H9 (cell line): ENCODE data around the gene TRPM1. TPM values are rescaled to one million over a fixed set of nuclear protein-coding genes. Genes with fewer than 3 reads are reported as not detected.

Experiments
- DNase-seq: peaks from one replicate; pipeline ENCODE4 v3.0.0-alpha.2; 2017
- H2AFZ ChIP-seq: one replicate; pipeline ENCODE4 v1.6.1; 2013; ENCODE audit warnings: mild to moderate bottlenecking, low read length, control low read depth, moderate library complexity
- H2AK5ac ChIP-seq: 2 replicates; pipeline ENCODE4 v1.6.1; 2013; ENCODE audit warnings: low read length, control low read depth, mixed read lengths; ENCODE audit not compliant: insufficient read length
- H2BK120ac ChIP-seq: one replicate; pipeline ENCODE4 v1.6.1; 2013; ENCODE audit warnings: low read depth, mild to moderate bottlenecking, low read length, control low read depth, inconsistent platforms; ENCODE audit not compliant: poor library complexity, severe bottlenecking
- H2BK12ac ChIP-seq: 2 replicates; pipeline ENCODE4 v1.6.1; 2013; ENCODE audit warnings: low read length, control low read depth, mixed read lengths, low read depth; ENCODE audit not compliant: insufficient read length
- H2BK15ac ChIP-seq: 2 replicates; pipeline ENCODE4 v1.6.1; 2013; ENCODE audit warnings: low read depth, low read length, control low read depth
- H2BK20ac ChIP-seq: one replicate; pipeline ENCODE4 v1.6.1; 2013; ENCODE audit warnings: low read depth, mild to moderate bottlenecking, low read length, control low read depth, inconsistent platforms; ENCODE audit not compliant: poor library complexity, severe bottlenecking
- H2BK5ac ChIP-seq: 2 replicates; pipeline ENCODE4 v1.6.1; 2013; ENCODE audit warnings: low read length, control low read depth, mixed read lengths; ENCODE audit not compliant: insufficient read length
- H3K14ac ChIP-seq: 2 replicates; pipeline ENCODE4 v1.6.1; 2013; ENCODE audit warnings: low read length, control low read depth; ENCODE audit not compliant: insufficient read depth
- H3K18ac ChIP-seq: 2 replicates; pipeline ENCODE4 v1.6.1; 2013; ENCODE audit warnings: low read depth, mild to moderate bottlenecking, mixed read lengths, low read length, control low read depth; ENCODE audit not compliant: insufficient read length
- H3K23ac ChIP-seq: 2 replicates; pipeline ENCODE4 v1.6.1; 2013; ENCODE audit warnings: low read length, control low read depth, mixed read lengths, low read depth; ENCODE audit not compliant: insufficient read length
- H3K23me2 ChIP-seq: 2 replicates; pipeline ENCODE4 v1.6.1; 2013; ENCODE audit warnings: low read depth, mild to moderate bottlenecking, mixed read lengths, low read length, control low read depth; ENCODE audit not compliant: insufficient read length, poor library complexity, severe bottlenecking
- H3K27ac ChIP-seq: 2 replicates; pipeline ENCODE4 v1.5.1; 2013; ENCODE audit warnings: low read length, control low read depth, mixed read lengths, low read depth; ENCODE audit not compliant: insufficient read length
- H3K27me3 ChIP-seq: 2 replicates; pipeline ENCODE4 v1.6.1; 2013; ENCODE audit warnings: low read length, control low read depth, inconsistent platforms; ENCODE audit not compliant: insufficient read depth
- H3K4ac ChIP-seq: 2 replicates; pipeline ENCODE4 v1.6.1; 2013; ENCODE audit warnings: low read depth, mild to moderate bottlenecking, control low read depth, inconsistent platforms, low read length, moderate library complexity
- H3K4me1 ChIP-seq: 2 replicates; pipeline ENCODE4 v1.6.1; 2013; ENCODE audit warnings: low read length, control low read depth, inconsistent platforms; ENCODE audit not compliant: insufficient read depth
- H3K4me2 ChIP-seq: 2 replicates; pipeline ENCODE4 v1.6.1; 2013; ENCODE audit warnings: low read length, control low read depth, mixed read lengths; ENCODE audit not compliant: insufficient read length, insufficient read depth
- H3K56ac ChIP-seq: 2 replicates; pipeline ENCODE4 v1.6.1; 2013; ENCODE audit warnings: low read depth, mild to moderate bottlenecking, mixed read lengths, low read length, control low read depth; ENCODE audit not compliant: insufficient read length
- H3K79me1 ChIP-seq: 2 replicates; pipeline ENCODE4 v1.6.1; 2013; ENCODE audit warnings: low read depth, mild to moderate bottlenecking, moderate library complexity, low read length, control low read depth, inconsistent platforms; ENCODE audit not compliant: insufficient read depth, poor library complexity, severe bottlenecking
- H3K79me2 ChIP-seq: 2 replicates; pipeline ENCODE4 v1.6.1; 2013; ENCODE audit warnings: low read length, control low read depth, inconsistent platforms; ENCODE audit not compliant: insufficient read depth
- H3K9ac ChIP-seq: 2 replicates; pipeline ENCODE4 v1.6.1; 2013; ENCODE audit warnings: low read length, control low read depth, mixed read lengths; ENCODE audit not compliant: insufficient read length; ENCODE audit errors: extremely low read depth
- H3K9me3 ChIP-seq: one replicate; pipeline ENCODE4 v1.6.1; 2013; ENCODE audit warnings: low read depth, low read length, inconsistent platforms; ENCODE audit not compliant: control insufficient read depth
- H3T11ph ChIP-seq: one replicate; pipeline ENCODE4 v1.6.1; 2013; ENCODE audit warnings: mild to moderate bottlenecking, low read length, control low read depth, inconsistent platforms
- H4K20me1 ChIP-seq: one replicate; pipeline ENCODE4 v1.6.1; 2013; ENCODE audit not compliant: control insufficient read depth, insufficient read length, insufficient read depth
- H4K5ac ChIP-seq: 2 replicates; pipeline ENCODE4 v1.6.1; 2013; ENCODE audit warnings: low read depth, mild to moderate bottlenecking, mixed read lengths, low read length, control low read depth; ENCODE audit not compliant: insufficient read length
- H4K8ac ChIP-seq: replicated peaks from 2 replicates; pipeline ENCODE4 v1.6.1; 2013; ENCODE audit warnings: low read length, control low read depth, mixed read lengths, low read depth; ENCODE audit not compliant: insufficient read length
- H4K91ac ChIP-seq: 2 replicates; pipeline ENCODE4 v1.6.1; 2013; ENCODE audit warnings: low read depth, mild to moderate bottlenecking, moderate library complexity, mixed read lengths, low read length, control low read depth; ENCODE audit not compliant: insufficient read length
- H3K27ac Mint-ChIP-seq, 3 experiments: 2 replicates in 2 of 3; 3 replicates in 1 of 3; pipeline ENCODE4 v1.8.0; 2020 to 2021; ENCODE audit warnings: mixed read lengths in 3 of 3, mild to moderate bottlenecking in 1 of 3, moderate library complexity in 1 of 3
- H3K27me3 Mint-ChIP-seq: 2 replicates; pipeline ENCODE4 v1.8.0; 2021; ENCODE audit warnings: low read depth, mild to moderate bottlenecking, moderate library complexity, mixed read lengths
- H3K36me3 Mint-ChIP-seq, 3 experiments: 2 replicates in 2 of 3; 3 replicates in 1 of 3; pipeline ENCODE4 v1.8.0; 2020 to 2021; ENCODE audit warnings: low read depth in 3 of 3, mixed read lengths in 3 of 3; ENCODE audit not compliant: insufficient read depth in 1 of 3
- H3K4me1 Mint-ChIP-seq, 2 experiments: 2 replicates each; pipeline ENCODE4 v1.8.0; 2020; ENCODE audit warnings: mixed read lengths in 2 of 2
- H3K4me3 Mint-ChIP-seq, 2 experiments: 2 replicates in 1 of 2; 3 replicates in 1 of 2; pipeline ENCODE4 v1.8.0; 2020 to 2021; ENCODE audit warnings: mild to moderate bottlenecking in 2 of 2, mixed read lengths in 2 of 2, moderate library complexity in 1 of 2
- H3K9me3 Mint-ChIP-seq, 2 experiments: 2 replicates in 1 of 2; 3 replicates in 1 of 2; pipeline ENCODE4 v1.8.0; 2020; ENCODE audit warnings: mild to moderate bottlenecking in 2 of 2, mixed read lengths in 2 of 2, moderate library complexity in 1 of 2
- CTCF ChIP-seq: fragments of 200-600 bp; sonication (generic); conservative IDR thresholded peaks from 3 replicates; pipeline ENCODE4 v1.8.0; 2021; ENCODE audit warnings: antibody characterized with exemption, mild to moderate bottlenecking
- WGBS: extraction: QIAGEN DNeasy Blood & Tissue Kit; methylation state at CpG from one replicate; pipeline ENCODE4 v1.1.7; 2013; ENCODE audit warnings: missing lambda C conversion rate, low lambda C conversion rate, mixed read lengths; ENCODE audit not compliant: insufficient read length; ENCODE audit errors: extremely low coverage; 5-methylcytosine and 5-hydroxymethylcytosine counted together
- total RNA-seq: library from RNA; stranded (reverse); gene quantifications from 2 replicates; pipeline ENCODE4 v1.2.1, GENCODE V29; 2021

Gene TRPM1
- total RNA-seq, 1 experiment from 2014 or later: not detected

DNA sequence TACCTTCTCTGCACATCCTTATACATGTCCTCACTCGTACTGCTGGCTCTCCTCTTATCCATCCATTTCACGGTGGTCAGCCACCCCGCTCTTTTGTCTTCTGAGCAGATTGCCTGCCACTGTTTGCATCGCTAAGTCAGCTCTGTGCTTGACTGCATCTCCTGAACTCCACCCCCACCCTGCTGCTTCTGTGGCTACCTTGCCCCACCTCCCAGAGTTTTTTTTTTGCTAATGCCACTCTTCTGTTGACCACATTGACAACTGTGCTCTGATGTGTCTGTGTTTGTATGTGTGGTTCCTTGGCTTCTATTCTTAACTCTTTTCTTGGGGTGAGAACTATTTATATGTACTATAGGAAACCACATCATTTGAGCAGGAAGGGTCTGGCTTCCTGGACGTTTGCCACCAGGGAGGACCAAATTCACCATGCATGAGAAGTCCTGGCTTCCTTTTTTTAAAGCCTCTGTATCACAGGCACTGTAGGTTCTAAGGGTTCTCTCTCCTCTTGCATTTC is 97.2 kb downstream of the TRPM1 start:
- Histone ChIP-seq H2BK15ac (no peak overlapping the region), H3K79me1 (no peaks in the 10 kb centered on the region), H3K9ac (no peak overlapping the region), H2BK120ac (no peak overlapping the region), H3K9me3 (no peaks in the 10 kb centered on the region), H3K56ac (no peak overlapping the region), H4K8ac (no peak overlapping the region), H3K4me2 (no peak overlapping the region), H4K5ac (no peak overlapping the region), H3K27ac (no peak overlapping the region), H3K79me2 (no peaks in the 10 kb centered on the region; the same call in 1 of the 2 replicates), H3K4me1 (no peaks in the 10 kb centered on the region; the same call in 1 of the 2 replicates), H2BK5ac (no peak overlapping the region), H2BK20ac (no peak overlapping the region), H3K14ac (no peak overlapping the region), H2AFZ (peak overlapping the region; percentile 98), H2AK5ac (no peak overlapping the region), H3T11ph (no peak overlapping the region), H4K91ac (no peak overlapping the region), H3K18ac (no peak overlapping the region), H3K23me2 (no peaks in the 10 kb centered on the region), H4K20me1 (no peaks in the 10 kb centered on the region), H3K23ac (no peak overlapping the region), H3K27me3 (no peaks in the 10 kb centered on the region), H3K4ac (no peak overlapping the region), H2BK12ac (no peak overlapping the region)
- peak overlapping the region in 1 of 3 experiments; percentile 33; a peak in 1 of 7 replicates for H3K27ac Mint-ChIP-seq
- peak; percentile 56 for DNase-seq
- H3K36me3 Mint-ChIP-seq: no peaks in the 10 kb centered on the region
- H3K4me1 Mint-ChIP-seq: peaks cover 17 to 19% of the 10 kb centered on the region in 2 experiments
- no peaks in the 10 kb centered on the region for H3K27me3 Mint-ChIP-seq
- no peaks in the 10 kb centered on the region for H3K9me3 Mint-ChIP-seq
- no peak overlapping the region for H3K4me3 Mint-ChIP-seq
- TF ChIP-seq CTCF: no peak
- WGBS: no CpG with 5 or more reads among the region's 5 CpGs
